Measurements from ENCODE around the gene CD151. TPM values are rescaled to one million over a fixed set of nuclear protein-coding genes. Genes with fewer than 3 reads are reported as not detected.

CD151 gene
- total RNA-seq, 1 experiment from 2014 or later = 296 TPM

DNA sequence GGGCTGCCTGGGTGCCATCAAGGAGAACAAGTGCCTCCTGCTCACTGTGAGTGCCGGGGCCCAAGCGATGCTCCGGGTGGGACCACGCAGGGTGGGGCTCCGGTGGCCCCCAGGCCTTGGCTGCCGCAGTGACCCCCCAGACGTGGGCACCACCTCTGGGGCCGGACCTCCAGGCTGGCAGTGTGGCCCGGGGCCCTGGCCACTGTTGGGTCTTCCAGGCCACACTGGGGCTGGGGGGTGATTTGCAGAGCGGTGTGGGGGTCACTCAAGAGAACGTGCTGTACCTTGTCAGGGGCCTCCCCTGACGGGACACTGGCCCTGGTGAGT is 29.9 kb downstream of the CD151 start:
- CTCF ChIA-PET = interaction anchor here (0.7 kb wide), 1 partner anchor 389 kb away, joined by 4 read pairs; no protein-coding TSS in a partner anchor
- POLR2A ChIA-PET = no interaction called here

DNA sequence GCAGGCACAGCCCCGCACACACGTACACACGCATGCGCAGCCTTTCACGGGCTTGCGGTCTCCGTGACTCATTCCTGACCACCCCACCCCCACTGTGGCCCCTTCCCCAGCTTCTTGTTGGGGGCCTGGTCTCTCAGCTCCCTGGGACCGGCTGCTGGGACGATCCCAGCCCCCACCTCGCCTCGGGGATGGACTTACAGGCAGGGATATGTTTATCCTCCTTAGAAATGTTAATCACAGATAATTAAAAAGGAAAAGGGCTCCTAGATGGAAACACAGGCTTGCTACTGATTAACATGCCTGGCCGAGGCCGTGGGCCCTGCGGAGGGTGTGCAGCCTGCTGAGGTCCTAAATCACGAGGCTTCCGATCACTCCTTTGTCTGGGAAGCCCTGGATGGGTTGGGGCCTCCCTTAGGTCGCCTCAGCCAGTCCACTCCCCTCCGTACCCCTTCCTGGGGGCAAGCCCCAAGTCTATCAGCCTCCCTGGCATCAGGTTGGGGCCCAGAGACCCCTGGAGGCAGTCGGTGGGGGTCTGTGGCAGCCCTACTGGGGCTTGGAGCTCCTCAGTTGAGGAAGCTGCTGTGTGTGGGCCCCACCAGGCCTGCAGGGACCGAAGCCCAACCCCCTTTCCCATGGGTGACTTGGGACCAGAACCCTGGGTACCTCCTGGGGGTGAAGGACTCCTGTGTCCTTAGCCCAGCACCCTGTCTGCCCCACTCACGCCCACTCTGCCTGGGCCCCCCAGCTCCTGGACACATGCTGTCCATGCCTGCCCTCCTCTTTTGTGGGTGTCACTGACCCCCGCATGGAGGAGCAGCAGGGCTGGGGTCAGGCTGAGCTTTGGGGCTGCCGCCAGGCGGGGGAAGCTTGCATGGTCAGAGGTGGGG is 30.5 kb downstream of the CD151 start:
- peaks cover 7 to 38% of the 10 kb centered on the region in 2 experiments for H3K4me1 ChIP-seq (ENCODE audit: control insufficient read depth in 1 of 2, insufficient read depth in 2 of 2, low read length in 2 of 2)
- no peaks in the 10 kb centered on the region for H3K36me3 ChIP-seq (ENCODE audit: control insufficient read depth in 1 of 2, insufficient read depth in 2 of 2, low read length in 2 of 2)
- H3K4me2 ChIP-seq (ENCODE audit: low read length) = no peak overlapping the region
- ChIA-PET RAD21 (ENCODE audit: low non-redundant PET in 1 of 2, low total read pairs in 2 of 2, uncharacterized antibody in 2 of 2, unreplicated experiment in 2 of 2) (no interaction called here), POLR2A (no interaction called here), CTCF (no interaction called here)
- H4K20me1 ChIP-seq (ENCODE audit: insufficient read depth) = no peaks in the 10 kb centered on the region
- no peak overlapping the region for H2AFZ ChIP-seq (ENCODE audit: low read depth, low read length, poor library complexity, severe bottlenecking)
- intact Hi-C loops (cut with micrococcal nuclease) = no loop called here
- BruUV-seq (replicated peaks) = no TSS peak
- no peaks in the 10 kb centered on the region for H3K27me3 ChIP-seq (ENCODE audit: insufficient read depth, low read length)
- TF ChIP-seq JUND (IDR thresholded peaks at IDR 0.05) = no peak
- no peak for TF ChIP-seq EZH2 (IDR thresholded peaks at IDR 0.05)
- H3K27ac ChIP-seq (ENCODE audit: low read depth, low read length) = no peak overlapping the region
- H3K9me2 ChIP-seq (ENCODE audit: insufficient read depth) = no peaks in the 10 kb centered on the region
- no peak overlapping the region for H3K9ac ChIP-seq (ENCODE audit: low read length)
- ATAC-seq (no peak), DNase-seq (ENCODE audit: low read depth, low spot score) (no peak)
- H3K9me3 ChIP-seq (ENCODE audit: control insufficient read depth in 1 of 2, insufficient read depth in 1 of 2, low read depth in 1 of 2, low read length in 2 of 2) = no peaks in the 10 kb centered on the region
- no peak overlapping the region for H3K4me3 ChIP-seq (replicated peaks in 1 of 2; ENCODE audit: low read depth in 1 of 2, low read length in 2 of 2)
- H3K79me2 ChIP-seq (ENCODE audit: insufficient read depth, low read length) = no peaks in the 10 kb centered on the region

More for the DNA sequence above, 29.9 kb downstream of the CD151 start:
- Histone ChIP-seq H3K27ac (ENCODE audit: low read depth, low read length) (no peak overlapping the region), H3K9me3 (ENCODE audit: control insufficient read depth in 1 of 2, insufficient read depth in 1 of 2, low read depth in 1 of 2, low read length in 2 of 2) (no peaks in the 10 kb centered on the region), H3K4me1 (ENCODE audit: control insufficient read depth in 1 of 2, insufficient read depth in 2 of 2, low read length in 2 of 2) (peaks cover 7 to 34% of the 10 kb centered on the region in 2 experiments), H4K20me1 (ENCODE audit: insufficient read depth) (no peaks in the 10 kb centered on the region), H3K79me2 (ENCODE audit: insufficient read depth, low read length) (no peaks in the 10 kb centered on the region), H3K9ac (ENCODE audit: low read length) (no peak overlapping the region), H3K4me3 (replicated peaks in 1 of 2; ENCODE audit: low read depth in 1 of 2, low read length in 2 of 2) (no peak overlapping the region), H3K9me2 (ENCODE audit: insufficient read depth) (no peaks in the 10 kb centered on the region), H3K4me2 (ENCODE audit: low read length) (no peak overlapping the region), H2AFZ (ENCODE audit: low read depth, low read length, poor library complexity, severe bottlenecking) (no peak overlapping the region), H3K27me3 (ENCODE audit: insufficient read depth, low read length) (no peaks in the 10 kb centered on the region), H3K36me3 (ENCODE audit: control insufficient read depth in 1 of 2, insufficient read depth in 2 of 2, low read length in 2 of 2) (no peaks in the 10 kb centered on the region)
- RAD21 ChIA-PET (ENCODE audit: low non-redundant PET in 1 of 2, low total read pairs in 2 of 2, uncharacterized antibody in 2 of 2, unreplicated experiment in 2 of 2) = no interaction called here
- BruUV-seq (replicated peaks) = no TSS peak
- TF ChIP-seq EZH2 (IDR thresholded peaks at IDR 0.05) = no peak
- TF ChIP-seq FOSL1 (IDR thresholded peaks at IDR 0.05; ENCODE audit: low read depth) = no peak
- TF ChIP-seq JUND (IDR thresholded peaks at IDR 0.05) = no peak
- no peak for TF ChIP-seq RAD21 (IDR thresholded peaks at IDR 0.05; ENCODE audit: low read depth)
- TF ChIP-seq, protein P1, sequence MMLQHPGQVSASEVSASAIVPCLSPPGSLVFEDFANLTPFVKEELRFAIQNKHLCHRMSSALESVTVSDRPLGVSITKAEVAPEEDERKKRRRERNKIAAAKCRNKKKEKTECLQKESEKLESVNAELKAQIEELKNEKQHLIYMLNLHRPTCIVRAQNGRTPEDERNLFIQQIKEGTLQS (IDR thresholded peaks at IDR 0.05) = no peak
- no peak for TF ChIP-seq SP1 (IDR thresholded peaks at IDR 0.05; ENCODE audit: low read depth)
- TF ChIP-seq EGR1 (IDR thresholded peaks at IDR 0.05; ENCODE audit: low read depth) = no peak
- ATAC-seq (no peak), DNase-seq (ENCODE audit: low read depth, low spot score) (no peak)
- intact Hi-C loops (cut with micrococcal nuclease) = no loop called here
